NCI-H748 (cell line): ENCODE results near the gene GUCY1A2.
"Not testable (repeated sequence)": the region's sequence is repeated elsewhere in the genome, so short reads cannot be mapped to it uniquely, and the experiment has no call there.

Source experiments
- DNase-seq: peaks from one replicate; lab custom pipeline; 2025; ENCODE audit not compliant: unreplicated experiment; lab: John Stamatoyannopoulos, UW

The GUCY1A2 gene

DNA sequence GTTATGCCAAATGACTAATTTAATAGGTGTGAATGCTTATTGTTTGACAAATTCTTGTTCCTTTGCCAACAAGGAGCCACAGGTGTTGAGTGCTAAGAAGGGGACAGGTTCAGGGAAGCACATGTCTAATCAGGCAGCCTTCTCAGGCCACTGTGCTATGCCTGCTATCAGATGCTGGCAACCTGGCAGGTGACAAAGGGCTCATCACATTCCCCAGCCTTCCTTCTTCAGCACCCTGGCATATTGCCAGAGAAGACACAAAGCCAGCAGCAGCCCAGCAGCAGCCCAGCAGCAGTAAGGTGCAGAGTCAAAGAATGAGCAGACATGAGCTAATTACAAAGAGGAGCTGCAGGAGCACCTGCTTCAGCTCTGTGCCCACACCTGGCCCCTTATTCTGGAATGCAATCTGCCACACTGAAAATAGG, 68.2 kb downstream of the GUCY1A2 start:
- DNase-seq, result peak; percentile 91

DNA sequence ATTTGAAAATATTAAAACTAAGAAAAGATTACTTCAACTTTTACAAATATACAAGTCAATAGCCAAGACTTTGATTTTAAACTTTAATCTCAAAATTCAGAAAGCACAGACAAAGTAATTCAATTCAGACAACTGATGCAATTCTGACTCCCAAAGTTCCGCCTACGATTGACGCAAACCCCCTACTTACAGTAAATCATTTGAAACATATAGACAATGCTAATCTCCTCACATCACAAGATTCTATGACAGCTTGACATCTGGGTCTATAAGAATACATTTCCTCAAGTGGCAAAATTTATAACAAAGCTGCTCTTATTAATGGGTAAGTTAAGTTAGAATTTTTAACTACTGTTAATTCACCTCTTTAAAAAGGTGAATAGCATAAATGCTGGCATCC, 75.2 kb downstream of the GUCY1A2 start:
- no peak for DNase-seq

DNA sequence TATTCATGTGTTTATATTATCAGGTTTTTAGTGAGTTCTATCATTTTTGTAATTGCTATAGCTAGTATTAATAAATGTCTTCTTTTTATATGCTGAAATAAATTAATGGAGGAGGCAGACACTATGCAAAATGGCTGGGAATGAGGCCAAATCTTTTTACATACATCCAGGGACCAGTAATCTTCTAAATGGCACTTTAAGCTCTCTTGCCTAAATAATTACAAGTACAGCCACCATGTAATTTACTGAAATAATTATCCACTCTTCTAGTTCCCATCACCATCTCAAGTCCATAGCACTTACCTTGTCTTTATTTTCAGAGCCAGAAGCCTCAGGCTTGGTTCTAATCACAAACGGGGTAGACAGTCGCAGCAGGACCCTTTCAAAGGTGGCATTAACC, 79.1 kb downstream of the GUCY1A2 start:
- peak; percentile 41 for DNase-seq

DNA sequence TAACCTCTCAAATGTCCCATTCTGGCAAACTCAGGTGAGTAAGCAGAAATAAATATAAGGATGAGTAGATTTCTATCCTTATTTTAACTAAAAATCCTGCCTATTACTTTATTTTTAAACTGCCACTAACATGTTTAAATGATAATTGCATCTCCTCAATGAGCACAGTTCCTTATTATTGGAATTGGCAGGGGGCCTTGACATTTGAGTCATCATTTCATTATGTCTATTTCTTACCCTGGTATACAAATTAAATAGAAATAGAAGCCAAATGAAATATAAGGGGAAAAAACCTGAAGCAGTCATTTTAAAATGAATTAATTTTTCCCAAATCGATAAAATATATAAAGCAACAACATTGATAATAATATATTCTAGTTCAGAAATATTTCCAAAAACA, 81.2 kb downstream of the GUCY1A2 start:
- no peak for DNase-seq

DNA sequence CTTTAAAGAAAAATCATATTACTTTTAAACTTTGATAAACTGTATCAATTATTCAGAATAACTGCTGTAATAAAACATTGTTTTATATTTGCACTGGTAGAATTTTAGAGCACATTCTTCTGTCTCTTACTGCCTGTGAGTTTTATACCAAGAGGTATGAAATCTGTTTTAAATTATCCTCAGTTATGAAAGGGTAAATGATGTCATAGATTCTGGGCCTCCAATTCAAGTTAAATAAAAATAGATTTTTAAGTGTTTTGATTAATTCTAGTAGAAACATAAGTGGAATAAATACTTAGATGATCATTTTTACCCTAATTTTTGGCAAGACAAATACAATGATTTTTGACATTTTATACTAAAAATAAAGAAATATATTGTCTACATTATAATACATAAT, 93.0 kb downstream of the GUCY1A2 start:
- DNase-seq, result no peak

DNA sequence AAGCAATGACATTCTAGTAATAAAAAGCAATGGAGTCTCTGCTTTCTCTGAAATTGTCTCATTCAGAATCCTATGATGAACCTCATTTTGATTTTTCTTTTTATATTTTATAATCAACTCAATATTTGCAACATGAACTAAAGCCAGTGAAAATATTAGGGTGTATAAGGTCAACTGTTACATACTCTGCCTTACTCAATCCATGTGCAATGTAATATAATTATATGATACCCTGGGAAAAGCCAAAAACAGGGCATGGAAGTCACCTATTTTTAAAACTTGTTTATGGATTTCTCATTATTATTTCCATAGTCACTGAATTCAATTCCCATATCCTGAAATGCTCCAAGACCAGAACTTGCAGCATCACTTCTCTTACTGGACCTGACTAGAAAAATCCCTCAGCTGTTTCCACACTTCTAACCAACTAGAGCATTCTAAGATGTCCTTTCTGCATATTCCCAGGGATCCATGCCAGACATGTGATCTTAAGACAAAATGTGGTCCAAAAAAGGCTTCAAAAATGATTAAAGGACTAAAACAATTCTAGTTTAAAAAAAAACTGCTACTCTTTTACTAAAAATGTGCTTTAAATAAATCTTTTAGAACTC, 97.3 kb downstream of the GUCY1A2 start:
- DNase-seq, result no peak

DNA sequence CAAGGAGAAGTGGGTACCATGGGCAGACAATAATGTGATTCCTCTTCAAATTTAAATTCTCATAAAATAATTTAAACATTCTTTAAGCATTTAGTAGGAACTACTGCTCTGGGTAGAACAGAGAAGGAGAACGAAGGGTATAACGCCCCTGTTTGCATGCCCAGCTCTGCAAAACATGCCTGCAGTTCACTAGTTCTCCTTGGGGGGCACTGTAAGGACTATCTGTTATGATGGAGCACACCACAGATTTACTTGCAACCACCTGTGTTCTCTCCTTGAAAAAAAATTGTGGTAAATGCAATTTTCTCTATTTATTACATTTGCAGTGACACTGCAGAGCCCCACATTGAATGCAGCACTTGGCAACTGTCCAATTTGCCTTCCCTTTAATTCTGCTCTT, 100.3 kb downstream of the GUCY1A2 start:
- peak; percentile 9 for DNase-seq

DNA sequence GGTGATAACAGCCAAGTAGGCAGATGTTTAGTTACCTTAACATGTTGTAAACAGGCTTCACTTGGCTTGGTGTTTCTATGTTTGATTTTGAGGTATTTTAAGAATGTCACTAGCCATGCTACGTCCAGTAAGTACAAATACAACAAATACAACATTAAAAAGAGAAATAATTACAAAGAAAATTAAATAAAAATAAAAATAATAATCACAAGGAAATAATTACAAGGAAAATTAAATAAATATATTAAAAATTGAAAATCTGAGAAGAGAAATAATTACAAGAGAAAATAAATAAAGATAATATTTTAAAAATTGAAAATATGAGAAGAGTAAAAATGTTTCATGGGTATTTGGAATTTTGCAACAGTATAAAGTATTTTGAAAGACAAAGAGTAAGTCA, 103.9 kb downstream of the GUCY1A2 start:
- no peak for DNase-seq

DNA sequence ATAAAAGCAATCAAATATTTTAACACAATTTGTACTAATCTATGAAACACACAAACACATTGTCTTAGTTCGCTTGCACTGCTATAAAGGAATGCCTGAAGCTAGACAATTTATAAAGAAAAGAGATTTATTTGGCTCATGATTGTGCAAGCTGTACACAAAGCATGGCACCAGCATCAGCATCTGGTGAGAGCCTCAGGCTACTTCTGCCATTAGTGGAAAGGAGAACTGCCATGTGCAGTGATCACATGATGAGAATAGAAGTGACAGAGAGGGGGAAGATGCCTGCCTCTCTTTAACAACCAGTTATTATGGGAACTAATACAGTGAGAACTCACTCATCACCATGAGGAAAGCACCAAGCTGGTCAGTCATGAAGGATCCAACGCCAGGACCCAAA, 105.1 kb downstream of the GUCY1A2 start:
- no peak for DNase-seq

DNA sequence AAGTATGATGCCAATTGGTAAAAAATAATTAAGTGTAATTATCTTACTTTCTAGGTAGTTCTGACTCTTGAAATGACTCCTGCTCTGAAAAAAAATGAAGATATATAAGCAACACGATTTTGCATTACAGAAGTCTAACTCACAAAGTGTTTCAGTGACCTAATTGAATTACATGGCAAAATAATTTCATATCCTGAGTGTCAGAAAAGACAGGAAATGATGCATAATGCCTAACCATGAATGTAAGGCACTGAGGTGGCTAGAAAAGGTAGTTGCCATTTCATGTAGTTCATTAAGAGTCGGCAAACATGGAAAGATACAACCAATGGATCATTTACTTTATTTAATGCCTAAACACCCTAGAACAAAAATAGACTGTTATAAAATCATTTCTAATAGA, 113.5 kb downstream of the GUCY1A2 start:
- no peak for DNase-seq

DNA sequence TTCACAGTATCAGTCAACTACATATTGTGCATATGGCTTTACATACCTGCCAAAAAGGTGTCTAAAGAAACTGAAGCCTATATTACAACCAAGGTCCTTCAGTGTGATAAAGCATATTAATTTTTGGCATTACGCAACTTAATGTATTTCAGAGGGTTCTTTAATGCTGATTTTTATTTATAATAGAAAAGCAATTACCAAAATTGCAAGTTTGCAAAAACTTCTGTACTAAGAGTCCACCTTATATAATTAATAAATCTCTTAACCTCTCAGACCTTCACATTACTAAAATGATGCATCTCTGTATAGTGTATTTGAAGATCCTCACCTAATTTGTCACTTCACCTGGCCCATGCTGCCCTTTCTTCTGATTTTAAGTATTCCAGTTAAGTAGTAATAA, 128.6 kb downstream of the GUCY1A2 start:
- DNase-seq, result no peak

DNA sequence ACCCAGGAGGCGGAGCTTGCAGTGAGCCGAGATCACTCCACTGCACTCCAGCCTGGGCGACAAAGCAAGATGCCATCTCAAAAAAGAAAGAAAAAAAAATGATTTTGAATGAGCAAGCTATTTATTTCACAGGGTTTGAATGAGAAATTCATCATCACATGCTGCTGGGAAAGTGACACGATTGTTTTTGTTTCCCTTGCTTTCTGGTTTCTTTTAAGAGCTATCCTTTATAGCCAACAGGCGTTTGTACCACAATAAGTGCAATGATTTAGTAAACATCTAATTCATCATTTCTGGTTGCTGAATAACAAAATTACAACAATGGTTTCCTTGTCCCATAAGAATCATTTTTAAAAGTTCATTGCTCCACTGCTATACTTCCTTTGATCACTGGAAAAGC, 129.9 kb downstream of the GUCY1A2 start:
- DNase-seq, result no peak

DNA sequence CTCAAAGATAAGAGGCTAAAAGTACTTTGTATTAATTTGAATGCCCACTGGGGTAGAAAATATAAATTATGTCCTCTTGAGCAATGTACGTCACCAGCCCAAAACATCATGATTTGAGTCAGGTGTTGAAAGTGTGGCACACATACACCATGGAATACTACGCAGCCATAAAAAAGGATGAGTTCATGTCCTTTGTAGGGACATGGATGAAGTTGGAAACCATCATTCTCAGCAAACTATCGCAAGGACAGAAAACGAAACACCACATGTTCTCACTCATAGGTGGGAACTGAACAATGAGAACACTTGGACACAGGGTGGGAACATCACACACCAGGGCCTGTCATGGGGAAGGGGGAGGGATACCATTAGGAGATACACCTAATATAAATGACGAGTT, 134.6 kb downstream of the GUCY1A2 start:
- not testable (repeated sequence) for DNase-seq

DNA sequence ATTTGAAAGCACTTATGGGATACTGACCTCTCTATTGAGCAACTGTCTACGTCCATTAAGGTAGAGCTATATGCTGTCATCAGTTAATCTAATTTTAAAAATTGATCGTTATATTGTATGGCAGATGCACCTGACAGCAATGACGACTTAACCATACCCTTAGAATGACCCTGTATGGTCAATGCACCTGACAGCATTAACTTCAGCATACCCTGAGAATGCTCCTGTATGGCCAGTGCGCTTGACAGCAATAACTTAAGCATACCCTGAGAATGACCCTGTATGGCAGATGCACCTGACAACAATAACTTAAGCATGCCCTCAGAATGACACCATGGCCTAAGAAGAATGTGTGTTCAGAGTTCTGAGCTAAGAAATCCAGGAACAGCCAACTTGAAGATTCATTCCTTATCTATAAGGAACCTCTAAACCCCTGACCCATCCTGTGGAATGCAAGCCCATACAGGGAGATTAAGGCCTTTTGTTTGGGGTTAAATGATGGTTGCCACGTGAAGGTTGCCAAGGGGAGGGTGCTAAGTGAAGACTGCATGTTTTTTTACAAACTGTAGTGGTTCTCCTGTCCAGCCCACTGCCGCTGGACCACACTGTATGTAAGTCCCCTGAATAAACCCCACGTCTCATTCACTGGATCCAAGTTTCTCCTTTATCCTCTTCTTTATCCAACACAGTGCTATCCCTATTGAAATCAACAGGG, 138.3 kb downstream of the GUCY1A2 start:
- no peak for DNase-seq

DNA sequence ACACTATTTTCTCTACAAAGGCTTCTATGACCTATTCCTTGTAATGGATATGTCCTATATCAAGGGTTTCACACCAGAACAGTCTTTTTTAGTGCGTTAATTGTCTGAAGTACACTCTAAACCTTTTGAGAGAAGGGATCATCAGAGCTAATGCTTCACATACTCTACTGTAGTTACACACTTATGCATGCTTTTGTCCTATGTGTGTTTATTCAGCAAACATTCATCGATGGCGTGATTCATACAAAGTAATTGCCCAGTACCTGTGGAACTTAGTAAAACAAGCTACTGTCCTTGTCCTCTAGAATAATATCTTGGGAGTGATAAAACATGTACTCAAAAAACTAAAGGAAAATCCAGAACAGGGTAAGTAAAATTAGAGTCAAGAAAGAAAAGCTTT, 139.2 kb downstream of the GUCY1A2 start:
- DNase-seq, result peak; percentile 67

DNA sequence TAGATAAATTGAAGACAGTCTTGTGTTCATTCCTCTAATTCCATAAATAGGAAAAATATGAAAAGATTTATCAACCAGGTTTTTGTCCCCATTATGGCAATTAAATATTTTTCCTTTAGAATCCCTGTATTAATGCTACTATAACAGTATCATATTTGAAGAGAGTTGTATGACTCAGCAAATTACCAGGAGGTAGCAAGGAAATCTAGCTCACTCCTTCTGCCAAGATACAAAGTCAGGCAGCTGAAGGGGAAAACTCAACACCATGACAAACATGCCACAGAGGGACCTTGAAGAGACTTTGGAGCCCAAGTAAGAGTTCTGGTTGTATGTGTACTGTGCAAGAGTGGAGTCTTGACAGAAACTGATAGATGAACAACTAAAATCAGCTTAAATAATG, 143.3 kb downstream of the GUCY1A2 start:
- no peak for DNase-seq

DNA sequence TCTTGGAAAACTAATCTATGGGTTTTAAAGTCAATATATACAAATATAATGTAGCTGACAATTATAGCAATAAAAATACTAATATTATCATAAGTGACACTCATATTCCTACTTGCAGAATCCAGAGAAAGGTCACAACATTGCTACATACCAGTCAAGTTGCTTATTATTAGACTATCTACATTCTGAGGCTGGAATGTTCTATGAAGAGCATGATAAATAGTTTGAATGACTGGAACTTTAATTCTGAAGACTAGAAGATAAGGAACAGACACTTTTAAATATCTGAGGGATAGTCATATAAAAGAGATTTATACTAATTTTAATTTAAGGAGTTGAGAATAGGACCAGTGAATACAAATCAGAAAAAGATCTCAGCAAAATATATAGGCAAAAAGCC, 146.0 kb downstream of the GUCY1A2 start:
- no peak for DNase-seq

DNA sequence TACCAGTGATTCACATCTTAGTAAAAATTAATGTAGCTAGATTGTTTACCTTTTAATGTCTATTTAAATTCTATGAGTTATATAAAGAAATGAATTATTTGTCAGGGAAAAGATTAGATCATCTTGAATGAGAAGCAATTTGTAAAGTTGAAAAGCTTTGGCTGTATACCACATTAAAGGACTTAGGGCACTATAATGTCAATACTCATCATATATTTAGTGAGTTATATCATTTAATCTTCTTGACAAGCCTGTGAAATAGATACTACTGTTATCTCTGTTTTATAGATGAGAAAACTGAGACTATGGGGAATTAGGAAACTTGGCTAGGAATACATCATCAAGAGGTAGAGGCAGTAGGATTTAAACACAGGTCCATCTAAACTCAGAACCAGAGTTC, 160.1 kb downstream of the GUCY1A2 start:
- DNase-seq, result no peak

DNA sequence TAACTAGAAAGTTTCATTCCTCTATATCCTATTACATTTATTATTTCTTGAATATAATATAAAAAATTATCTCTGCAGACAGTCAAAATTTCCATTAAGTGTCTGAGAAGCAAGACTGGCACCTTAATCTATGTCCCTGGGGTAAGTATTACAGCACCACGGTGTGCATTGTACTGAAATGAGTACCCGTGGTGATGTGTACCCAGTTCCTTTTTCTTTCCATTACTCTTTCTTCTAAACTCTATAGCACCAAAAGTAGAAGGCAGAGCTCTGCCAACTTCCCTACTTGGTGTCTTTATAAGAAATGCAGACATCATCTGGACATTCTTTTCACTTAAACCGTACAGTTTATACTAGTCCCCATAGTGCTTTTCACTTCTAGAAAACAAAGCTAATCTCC, 161.7 kb downstream of the GUCY1A2 start:
- DNase-seq, result no peak

DNA sequence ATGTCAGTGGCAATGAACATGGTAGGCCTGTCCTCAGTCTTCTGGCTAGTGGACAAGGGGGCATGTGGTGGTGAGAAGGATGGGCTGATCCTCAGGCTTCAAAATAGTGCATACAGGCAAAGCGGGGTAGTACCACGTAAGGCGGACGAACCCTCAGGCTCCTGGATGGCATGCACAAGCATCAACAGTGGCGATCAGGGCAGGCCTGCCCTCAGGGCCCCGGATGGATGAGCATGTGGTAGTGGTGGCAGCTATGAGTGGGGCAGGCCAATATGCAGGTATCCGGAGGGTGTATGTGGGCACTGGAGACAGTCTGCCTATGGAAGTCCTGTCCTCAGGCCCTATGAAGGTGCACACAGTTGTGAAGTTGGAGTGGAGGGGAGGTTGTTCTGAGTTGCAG, 163.8 kb downstream of the GUCY1A2 start:
- DNase-seq, result no peak

DNA sequence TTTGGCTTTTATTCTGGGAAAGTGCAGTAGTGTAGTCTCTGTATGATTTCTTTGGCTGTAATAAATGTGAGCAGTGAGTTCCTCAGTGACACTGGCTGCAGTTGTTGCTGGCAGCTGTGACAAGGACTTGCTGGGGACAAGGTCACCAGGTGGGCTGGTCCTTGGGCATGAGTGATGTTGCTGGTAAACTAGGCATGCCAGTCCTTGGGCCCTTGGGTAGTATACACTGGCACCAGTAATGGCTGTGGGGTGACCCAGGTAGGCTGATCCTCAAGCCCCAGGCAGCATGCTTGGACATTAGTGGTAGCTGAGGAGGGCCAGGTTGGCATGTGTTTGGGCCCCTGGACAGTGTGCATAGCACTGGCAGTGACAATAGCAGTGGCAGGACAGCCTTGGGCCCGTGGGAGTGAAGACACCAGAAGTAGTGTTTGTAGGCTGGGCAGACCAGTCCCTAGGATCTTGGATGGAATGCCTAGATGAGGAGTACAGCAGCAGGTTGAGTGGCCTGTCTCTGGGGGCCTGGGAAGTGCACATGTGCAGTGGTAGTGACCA, 164.3 kb downstream of the GUCY1A2 start:
- DNase-seq, result no peak

DNA sequence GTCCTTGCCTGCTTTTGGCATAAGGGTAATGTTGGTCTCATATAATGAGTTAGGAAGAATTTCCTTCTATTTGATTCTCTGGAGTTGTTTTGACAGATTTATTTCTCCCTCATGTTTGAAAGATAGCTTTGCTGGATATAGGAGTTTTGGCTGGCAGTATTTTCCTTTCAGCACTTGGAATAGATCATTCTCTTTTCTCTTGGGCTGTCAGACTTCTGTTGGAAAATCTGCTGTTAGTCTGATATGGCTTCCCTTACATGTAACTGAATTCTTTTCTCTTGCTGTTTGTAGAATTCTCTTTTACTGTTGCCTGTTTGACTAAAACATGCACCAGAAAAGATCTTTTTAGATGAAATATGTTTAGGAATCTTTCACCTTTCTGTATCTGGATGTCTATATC, 165.5 kb downstream of the GUCY1A2 start:
- no peak for DNase-seq

DNA sequence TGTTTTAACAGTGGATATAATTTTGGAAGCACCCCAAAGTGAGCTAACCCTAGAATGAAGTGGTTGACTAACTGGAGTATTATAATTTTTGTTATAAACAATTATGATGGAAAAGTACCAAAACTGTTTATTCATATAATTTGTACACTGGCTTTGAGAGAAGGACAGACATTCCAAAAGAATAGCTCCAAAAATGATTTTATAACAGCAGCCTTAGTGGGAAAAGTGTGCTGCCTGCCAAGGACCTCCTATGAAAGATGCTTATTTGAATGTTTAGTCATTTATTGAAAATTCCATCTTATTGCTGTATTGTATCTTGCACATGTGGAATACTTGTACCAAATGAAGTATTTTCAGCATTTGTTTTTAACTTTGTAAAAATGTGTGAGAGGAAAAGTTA, 169.8 kb downstream of the GUCY1A2 start:
- no peak for DNase-seq
